ENCODE measurements around the gene IFNAR2.

IFNAR2 gene

DNA sequence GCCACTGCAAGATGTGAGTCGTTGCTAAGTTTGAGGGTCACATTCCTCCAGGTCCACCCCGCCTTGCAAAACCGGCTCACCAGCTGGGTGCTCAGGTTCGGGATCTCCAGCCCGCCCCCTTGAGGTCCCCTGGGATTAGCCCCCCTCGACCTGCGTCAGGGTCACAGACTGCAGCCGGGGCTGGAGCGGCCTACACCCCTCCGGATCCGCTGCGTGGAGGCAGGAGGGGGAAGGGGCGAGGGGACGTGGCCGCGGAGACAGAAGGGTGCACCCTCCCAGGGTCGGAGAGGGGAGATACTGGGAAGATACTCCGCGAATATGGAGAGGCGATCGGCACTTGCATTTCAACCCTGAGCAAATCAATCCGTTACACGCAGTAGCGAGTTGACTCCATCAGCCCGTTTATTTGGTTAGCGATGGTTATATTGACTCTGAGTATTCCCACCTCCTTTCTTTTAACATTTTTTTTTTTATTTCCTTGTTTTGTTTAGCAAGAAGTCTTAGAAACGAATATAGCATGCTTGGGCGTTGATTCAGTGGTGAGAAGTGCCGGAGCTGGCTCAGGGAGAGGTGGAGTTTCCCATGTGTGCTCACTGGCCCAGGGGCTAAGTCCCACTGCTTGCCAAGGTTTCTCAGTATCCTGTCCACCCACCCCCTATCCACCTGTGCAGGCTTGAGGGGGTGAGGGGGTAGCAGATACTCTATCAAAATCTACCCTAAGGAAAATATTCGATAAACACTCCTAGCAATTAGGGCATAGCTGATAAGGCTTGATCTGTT lies 997 bp downstream of the IFNAR2 start:
- no CpG with 5 or more reads among the region's 30 CpGs for WGBS (ENCODE audit: extremely low coverage, insufficient coverage, low lambda C conversion rate)
- Histone ChIP-seq H3K56ac (ENCODE audit: low read length) (peak overlapping the region; percentile 87), H4K5ac (ENCODE audit: low read length) (no peak overlapping the region), H3K23ac (ENCODE audit: low read length) (peak overlapping the region; percentile 68), H2BK120ac (ENCODE audit: low read depth, low read length) (no peak overlapping the region), H3K36me3 (ENCODE audit: control insufficient read depth, insufficient read depth, low read length) (no peaks in the 10 kb centered on the region), H4K8ac (ENCODE audit: low read depth, low read length) (no peak overlapping the region), H3K4me2 (ENCODE audit: low read length) (peak overlapping the region; percentile 78), H3K4me3 (ENCODE audit: low read length) (peak overlapping the region; percentile 73), H3K27ac (ENCODE audit: low read depth, low read length) (no peak overlapping the region), H2BK15ac (replicated peaks; ENCODE audit: low read depth) (no peak overlapping the region), H3K4ac (ENCODE audit: low read depth, low read length) (no peak overlapping the region), H3K9ac (ENCODE audit: low read length) (peak overlapping the region; percentile 83), H3K79me1 (ENCODE audit: low read length) (no peaks in the 10 kb centered on the region), H3K27me3 (ENCODE audit: insufficient read depth, low read length, poor library complexity) (no peaks in the 10 kb centered on the region), H3K18ac (ENCODE audit: low read length) (no peak overlapping the region), H3K4me1 (ENCODE audit: control insufficient read depth, low read depth, low read length) (peaks cover 6% of the 10 kb centered on the region), H2AK5ac (ENCODE audit: low read length) (no peak overlapping the region), H2BK5ac (ENCODE audit: low read length) (no peak overlapping the region), H3K79me2 (ENCODE audit: control insufficient read depth, insufficient read depth, low read length) (no peaks in the 10 kb centered on the region)
- peak; percentile 59 for DNase-seq

DNA sequence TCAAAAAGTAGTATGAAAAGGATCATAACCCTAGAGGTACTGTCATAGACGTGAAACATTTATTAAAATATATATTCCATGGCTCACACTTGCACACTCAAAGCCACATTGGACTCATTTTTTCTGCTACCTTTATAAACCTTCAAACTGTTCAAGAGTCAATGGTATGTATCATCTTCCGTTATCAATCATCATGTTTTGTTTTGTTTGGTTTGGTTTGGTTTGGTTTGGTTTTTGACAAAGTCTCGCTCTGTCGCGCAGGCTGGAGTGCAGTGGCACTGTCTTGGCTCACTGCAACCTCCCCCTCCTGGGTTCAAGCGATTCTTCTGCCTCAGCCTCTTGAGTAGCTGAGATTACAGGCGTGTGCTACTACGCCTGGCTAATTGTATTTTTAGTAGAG lies 1.8 kb downstream of the IFNAR2 start:
- no CpG with 5 or more reads among the region's 8 CpGs for WGBS (ENCODE audit: extremely low coverage, insufficient coverage, low lambda C conversion rate)
- Histone ChIP-seq H3K4me3 (ENCODE audit: low read length) (no peak overlapping the region), H3K4ac (ENCODE audit: low read depth, low read length) (no peak overlapping the region)

DNA sequence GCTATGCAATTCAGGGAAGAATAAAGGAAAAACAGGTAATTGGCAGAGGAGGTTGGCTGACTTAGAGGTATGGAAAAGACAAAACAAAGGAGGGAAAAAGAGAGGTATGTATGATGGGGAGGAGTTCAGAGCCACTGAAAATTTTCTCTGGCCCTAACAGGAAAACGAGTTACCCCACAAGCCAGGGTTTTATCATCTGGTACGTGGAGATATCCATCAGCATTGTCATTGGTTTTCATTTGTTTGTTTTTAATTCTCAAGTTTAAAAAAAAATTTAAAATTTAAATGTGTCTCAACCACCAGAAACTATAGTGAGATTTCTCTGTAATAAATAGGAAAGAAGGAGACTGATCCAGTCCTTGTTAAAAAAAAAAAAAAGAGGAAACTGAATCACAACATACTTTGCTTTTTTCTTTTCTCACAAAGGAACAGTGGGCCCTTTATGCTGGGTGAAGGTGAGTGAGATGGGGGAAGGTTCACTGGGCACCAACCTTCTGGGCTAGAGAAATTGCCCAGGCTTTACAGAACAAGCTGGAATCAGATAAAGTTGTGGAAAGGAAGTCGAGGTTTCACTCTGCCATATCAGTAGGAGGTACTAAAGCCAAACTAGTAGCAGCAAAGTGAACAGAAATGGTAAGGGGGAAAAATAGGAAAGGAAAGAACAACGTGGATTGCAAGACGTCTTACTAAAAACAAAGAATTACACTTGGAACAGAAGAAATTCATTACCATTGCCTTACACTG lies 2.7 kb downstream of the IFNAR2 start:
- Histone ChIP-seq H4K5ac (ENCODE audit: low read length) (no peak overlapping the region), H3K4ac (ENCODE audit: low read depth, low read length) (no peak overlapping the region), H3K27ac (ENCODE audit: low read depth, low read length) (no peak overlapping the region), H3K27me3 (ENCODE audit: insufficient read depth, low read length, poor library complexity) (no peaks in the 10 kb centered on the region), H2BK5ac (ENCODE audit: low read length) (no peak overlapping the region), H2BK120ac (ENCODE audit: low read depth, low read length) (no peak overlapping the region), H3K4me3 (ENCODE audit: low read length) (no peak overlapping the region), H4K8ac (ENCODE audit: low read depth, low read length) (no peak overlapping the region), H3K36me3 (ENCODE audit: control insufficient read depth, insufficient read depth, low read length) (no peaks in the 10 kb centered on the region), H2BK15ac (replicated peaks; ENCODE audit: low read depth) (no peak overlapping the region), H3K56ac (ENCODE audit: low read length) (no peak overlapping the region), H3K79me1 (ENCODE audit: low read length) (peaks cover 3% of the 10 kb centered on the region), H2AK5ac (ENCODE audit: low read length) (no peak overlapping the region), H3K79me2 (ENCODE audit: control insufficient read depth, insufficient read depth, low read length) (no peaks in the 10 kb centered on the region), H3K9ac (ENCODE audit: low read length) (peak overlapping the region; percentile 27), H3K4me1 (ENCODE audit: control insufficient read depth, low read depth, low read length) (peaks cover 6% of the 10 kb centered on the region), H3K4me2 (ENCODE audit: low read length) (no peak overlapping the region), H3K23ac (ENCODE audit: low read length) (no peak overlapping the region), H3K18ac (ENCODE audit: low read length) (no peak overlapping the region)
- no CpG with 5 or more reads among the region's 5 CpGs for whole genome bisulfite sequencing (ENCODE audit: extremely low coverage, insufficient coverage, low lambda C conversion rate)
- DNase-seq, result no peak

More for the DNA sequence above, 1.8 kb downstream of the IFNAR2 start:
- H3K18ac ChIP-seq (ENCODE audit: low read length), result no peak overlapping the region
- H3K9ac ChIP-seq (ENCODE audit: low read length), result no peak overlapping the region
- peaks cover 3% of the 10 kb centered on the region for H3K79me1 ChIP-seq (ENCODE audit: low read length)
- H2AK5ac ChIP-seq (ENCODE audit: low read length), result no peak overlapping the region
- peaks cover 6% of the 10 kb centered on the region for H3K4me1 ChIP-seq (ENCODE audit: control insufficient read depth, low read depth, low read length)
- no peak overlapping the region for H2BK15ac ChIP-seq (replicated peaks; ENCODE audit: low read depth)
- DNase-seq, result no peak
- no peak overlapping the region for H2BK5ac ChIP-seq (ENCODE audit: low read length)
- H2BK120ac ChIP-seq (ENCODE audit: low read depth, low read length), result no peak overlapping the region
- H3K27me3 ChIP-seq (ENCODE audit: insufficient read depth, low read length, poor library complexity), result no peaks in the 10 kb centered on the region
- no peaks in the 10 kb centered on the region for H3K36me3 ChIP-seq (ENCODE audit: control insufficient read depth, insufficient read depth, low read length)
- H4K8ac ChIP-seq (ENCODE audit: low read depth, low read length), result no peak overlapping the region
- H3K23ac ChIP-seq (ENCODE audit: low read length), result no peak overlapping the region
- H4K5ac ChIP-seq (ENCODE audit: low read length), result no peak overlapping the region
- no peak overlapping the region for H3K56ac ChIP-seq (ENCODE audit: low read length)
- H3K4me2 ChIP-seq (ENCODE audit: low read length), result no peak overlapping the region
- no peak overlapping the region for H3K27ac ChIP-seq (ENCODE audit: low read depth, low read length)
- no peaks in the 10 kb centered on the region for H3K79me2 ChIP-seq (ENCODE audit: control insufficient read depth, insufficient read depth, low read length)

DNA sequence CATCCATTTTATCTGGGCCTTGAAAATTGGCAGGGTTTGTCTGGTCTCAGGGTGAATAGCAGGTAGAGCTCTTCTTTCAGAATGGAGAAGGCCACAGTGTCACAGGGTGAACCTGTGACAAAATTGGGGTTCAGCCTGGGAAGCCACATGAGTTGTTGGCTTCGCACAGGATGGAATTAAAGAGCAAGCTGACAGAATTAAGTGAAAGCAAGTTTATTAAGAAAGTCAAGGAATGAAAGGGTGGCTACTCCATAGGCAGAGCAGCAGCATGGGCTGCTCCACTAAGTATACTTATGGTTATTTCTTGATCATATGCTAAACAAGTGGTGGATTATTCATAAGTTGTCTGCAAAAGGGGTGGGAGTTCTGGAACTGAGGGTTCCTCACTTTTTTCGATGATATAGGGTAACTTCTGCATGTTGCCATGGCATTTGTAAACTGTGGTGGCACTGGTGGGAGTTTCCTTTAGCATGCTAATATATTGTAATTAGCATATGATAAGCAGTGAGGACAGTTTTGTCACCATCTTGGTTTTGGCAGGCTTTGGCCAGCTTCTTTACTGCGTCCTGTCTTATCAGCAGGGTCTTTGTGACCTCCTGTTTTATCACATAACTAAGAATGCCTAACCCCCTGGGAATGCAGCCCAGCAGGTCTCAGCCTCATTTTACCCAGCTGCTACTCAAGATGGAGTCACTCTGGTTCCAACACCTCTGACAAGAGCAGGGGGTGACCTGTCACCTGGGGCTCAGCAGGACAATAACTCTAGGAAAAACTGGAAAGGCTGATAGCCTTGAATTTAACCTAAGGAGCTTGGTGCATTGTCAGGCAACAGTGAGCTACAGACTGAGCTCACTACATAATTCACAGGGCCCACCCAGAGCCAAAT lies 5.1 kb downstream of the IFNAR2 start:
- no peak overlapping the region for H3K27ac ChIP-seq (ENCODE audit: low read depth, low read length)
- no CpG with 5 or more reads among the region's 3 CpGs for WGBS (ENCODE audit: extremely low coverage, insufficient coverage, low lambda C conversion rate)
- peaks cover 3% of the 10 kb centered on the region for H3K79me1 ChIP-seq (ENCODE audit: low read length)
- H2BK120ac ChIP-seq (ENCODE audit: low read depth, low read length), result no peak overlapping the region
- no peak overlapping the region for H3K4me3 ChIP-seq (ENCODE audit: low read length)
- no peak overlapping the region for H2BK5ac ChIP-seq (ENCODE audit: low read length)
- H2AK5ac ChIP-seq (ENCODE audit: low read length), result no peak overlapping the region
- no peak overlapping the region for H2BK15ac ChIP-seq (replicated peaks; ENCODE audit: low read depth)
- no peak overlapping the region for H3K18ac ChIP-seq (ENCODE audit: low read length)
- H3K27me3 ChIP-seq (ENCODE audit: insufficient read depth, low read length, poor library complexity), result no peaks in the 10 kb centered on the region
- no peak overlapping the region for H3K23ac ChIP-seq (ENCODE audit: low read length)
- DNase-seq, result peak; percentile 86
- H3K4me2 ChIP-seq (ENCODE audit: low read length), result no peak overlapping the region
- H4K8ac ChIP-seq (ENCODE audit: low read depth, low read length), result no peak overlapping the region
- peaks cover 6% of the 10 kb centered on the region for H3K4me1 ChIP-seq (ENCODE audit: control insufficient read depth, low read depth, low read length)
- no peak overlapping the region for H3K4ac ChIP-seq (ENCODE audit: low read depth, low read length)
- no peak overlapping the region for H3K9ac ChIP-seq (ENCODE audit: low read length)
- no peaks in the 10 kb centered on the region for H3K79me2 ChIP-seq (ENCODE audit: control insufficient read depth, insufficient read depth, low read length)
- no peak overlapping the region for H4K5ac ChIP-seq (ENCODE audit: low read length)
- H3K56ac ChIP-seq (ENCODE audit: low read length), result no peak overlapping the region
- no peaks in the 10 kb centered on the region for H3K36me3 ChIP-seq (ENCODE audit: control insufficient read depth, insufficient read depth, low read length)

DNA sequence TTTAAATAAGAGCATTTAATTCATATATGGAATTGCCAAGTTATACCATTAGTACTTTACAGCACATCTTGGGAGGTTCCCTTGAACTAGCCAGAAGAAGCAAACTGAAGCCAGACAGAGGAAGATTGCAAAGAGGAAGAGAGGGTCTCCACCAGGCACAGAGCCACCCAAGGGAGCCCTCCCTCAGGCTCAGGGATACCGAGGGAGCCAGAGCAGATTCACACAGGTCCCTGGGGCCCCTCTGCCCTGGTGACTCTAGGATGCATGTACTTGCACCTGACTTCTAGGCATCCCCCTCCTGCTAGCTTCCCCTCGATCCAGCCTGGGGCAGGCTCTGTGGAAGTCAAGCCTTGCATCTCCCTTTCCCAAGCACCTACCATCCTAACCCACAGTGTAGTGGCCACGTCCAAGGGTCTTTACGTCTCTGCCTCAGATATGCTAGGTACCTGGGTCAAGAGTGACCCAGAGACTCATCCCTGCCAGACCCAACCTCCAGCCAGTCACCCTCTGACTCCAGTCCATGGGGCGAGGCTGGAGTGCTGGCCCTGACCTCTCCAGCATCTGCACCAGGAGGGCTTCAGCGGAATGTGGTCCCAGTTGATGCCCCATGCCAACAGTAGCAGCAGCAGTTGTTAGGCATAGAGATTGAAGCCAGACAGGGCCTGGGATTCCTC lies 6.4 kb downstream of the IFNAR2 start:
- H3K27ac ChIP-seq (ENCODE audit: low read depth, low read length), result no peak overlapping the region
- H3K56ac ChIP-seq (ENCODE audit: low read length), result no peak overlapping the region
- H3K27me3 ChIP-seq (ENCODE audit: insufficient read depth, low read length, poor library complexity), result no peaks in the 10 kb centered on the region
- DNase-seq, result no peak
- no peak overlapping the region for H2BK15ac ChIP-seq (replicated peaks; ENCODE audit: low read depth)
- H2BK5ac ChIP-seq (ENCODE audit: low read length), result no peak overlapping the region
- WGBS (ENCODE audit: extremely low coverage, insufficient coverage, low lambda C conversion rate), result no CpG with 5 or more reads among the region's 6 CpGs
- no peaks in the 10 kb centered on the region for H3K36me3 ChIP-seq (ENCODE audit: control insufficient read depth, insufficient read depth, low read length)
- peaks cover 3% of the 10 kb centered on the region for H3K79me1 ChIP-seq (ENCODE audit: low read length)
- no peak overlapping the region for H3K4me3 ChIP-seq (ENCODE audit: low read length)
- no peak overlapping the region for H3K4ac ChIP-seq (ENCODE audit: low read depth, low read length)
- no peak overlapping the region for H2AK5ac ChIP-seq (ENCODE audit: low read length)
- H3K4me1 ChIP-seq (ENCODE audit: control insufficient read depth, low read depth, low read length), result peaks cover 6% of the 10 kb centered on the region
- no peak overlapping the region for H3K23ac ChIP-seq (ENCODE audit: low read length)
- no peaks in the 10 kb centered on the region for H3K79me2 ChIP-seq (ENCODE audit: control insufficient read depth, insufficient read depth, low read length)
- H3K9ac ChIP-seq (ENCODE audit: low read length), result no peak overlapping the region
- H4K5ac ChIP-seq (ENCODE audit: low read length), result no peak overlapping the region
- no peak overlapping the region for H3K18ac ChIP-seq (ENCODE audit: low read length)
- H2BK120ac ChIP-seq (ENCODE audit: low read depth, low read length), result no peak overlapping the region
- H4K8ac ChIP-seq (ENCODE audit: low read depth, low read length), result no peak overlapping the region
- no peak overlapping the region for H3K4me2 ChIP-seq (ENCODE audit: low read length)
